GM18951 (cell line): ENCODE measurements around the gene MAGI2.

Experiments used
- POLR2A ChIP-seq: IDR thresholded peaks from 4 replicates; pipeline ENCODE4 v1.6.1; 2011; ENCODE audit warnings: mild to moderate bottlenecking; ENCODE audit not compliant: insufficient read length, insufficient read depth; ENCODE audit errors: extremely low read depth
- in situ Hi-C: fragments of 300-500 bp; cut with MboI; formaldehyde crosslinking; loops from one replicate; pipeline ENCODE4 v1.12.0; 2022; ENCODE audit warnings: low sequenced_read_pairs, mixed read lengths, inconsistent platforms; ENCODE audit not compliant: unreplicated experiment

Gene MAGI2

DNA sequence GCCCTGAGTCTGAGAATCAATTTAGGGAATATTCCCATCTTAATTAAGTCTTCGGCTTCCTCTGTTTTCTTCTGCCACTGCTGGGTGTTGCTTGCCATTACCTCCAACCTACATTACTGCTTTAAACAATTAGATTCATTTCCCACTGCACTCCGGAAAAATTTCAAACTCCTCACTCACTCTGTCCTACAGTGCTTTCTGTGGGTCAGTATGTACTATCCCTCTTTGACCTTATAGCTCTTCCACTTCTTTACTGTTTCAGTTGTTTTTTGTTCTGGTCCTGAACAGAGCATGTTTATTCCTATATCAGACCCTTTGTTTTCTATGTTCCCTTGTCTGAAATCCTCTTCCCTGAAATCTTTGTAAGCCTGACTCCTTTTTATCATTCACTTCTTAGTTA lies 160.6 kb downstream of the MAGI2 start:
- no peak for TF ChIP-seq POLR2A
- in situ Hi-C loops = no loop called here

DNA sequence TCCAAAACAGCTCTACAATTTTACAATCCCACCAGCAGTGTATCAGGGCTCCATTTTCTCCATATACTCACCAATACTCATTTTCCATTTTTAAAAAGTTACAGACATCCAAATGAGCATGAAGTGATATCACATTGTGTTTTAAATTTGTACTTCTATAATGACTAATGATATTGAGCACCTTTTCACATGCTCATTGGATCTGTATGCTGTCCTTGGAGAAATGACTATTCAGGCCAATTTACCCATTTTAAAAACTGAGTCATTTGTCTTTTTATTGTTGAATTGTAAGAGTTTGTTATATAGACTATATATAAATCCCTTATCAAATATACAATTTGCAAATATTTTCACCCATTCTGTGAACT lies 162.0 kb downstream of the MAGI2 start:
- in situ Hi-C loops = no loop called here
- TF ChIP-seq POLR2A = no peak

GRCh38 chr7:79290841-79291497 lies 162.5 kb downstream of the MAGI2 start:
- TF ChIP-seq POLR2A = no peak
- in situ Hi-C loops = no loop called here

- in situ Hi-C loops = no loop called here
- TF ChIP-seq POLR2A = no peak
Observed at GRCh38 chr7:79290398-79290797, 163.1 kb downstream of the MAGI2 start.

DNA sequence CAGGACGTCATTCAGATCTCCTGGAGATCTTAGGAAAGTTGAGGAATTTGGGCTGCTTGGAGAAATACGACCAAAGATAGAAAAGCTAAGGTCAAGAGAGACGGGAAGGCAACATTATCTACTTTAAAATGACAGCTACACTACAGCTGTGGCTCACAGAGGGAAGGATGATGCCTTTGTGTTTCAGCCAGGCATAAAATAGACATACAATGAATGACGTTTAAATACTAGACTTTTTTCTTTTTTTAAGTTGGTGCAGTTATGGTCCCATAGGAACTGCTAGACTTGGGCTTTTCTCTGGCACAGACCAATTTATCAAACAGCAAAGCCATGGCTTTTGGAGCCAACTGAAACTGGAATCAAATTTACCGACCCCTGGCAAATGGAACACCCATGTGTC lies 164.8 kb downstream of the MAGI2 start:
- in situ Hi-C loops = no loop called here
- no peak for TF ChIP-seq POLR2A

DNA sequence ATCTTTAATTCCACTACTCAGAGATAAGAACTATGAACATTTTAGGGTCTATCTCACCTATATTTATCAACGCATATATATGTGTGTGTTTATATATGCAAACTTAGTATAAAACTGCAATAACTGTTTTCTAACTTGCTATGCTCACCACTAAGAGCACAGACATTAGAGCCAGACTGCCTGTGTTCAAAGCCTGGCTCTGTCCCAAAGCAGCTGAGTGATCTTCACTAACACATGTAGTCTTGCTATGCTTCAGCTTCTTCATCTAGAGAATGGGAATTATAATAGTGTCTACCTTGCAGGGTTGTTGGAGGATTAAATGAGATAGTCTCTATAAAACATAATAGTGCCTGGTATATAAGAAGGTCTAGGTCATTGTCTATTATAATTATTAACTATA lies 165.5 kb downstream of the MAGI2 start:
- in situ Hi-C loops = no loop called here
- no peak for TF ChIP-seq POLR2A

GRCh38 chr7:79286181-79286580 lies 167.3 kb downstream of the MAGI2 start:
- in situ Hi-C loops = no loop called here
- TF ChIP-seq POLR2A = no peak

GRCh38 chr7:79285756-79286155 lies 167.7 kb downstream of the MAGI2 start:
- in situ Hi-C loops = no loop called here
- no peak for TF ChIP-seq POLR2A

- in situ Hi-C loops = no loop called here
- no peak for TF ChIP-seq POLR2A
Observed at GRCh38 chr7:79284211-79284610, 169.3 kb downstream of the MAGI2 start.

DNA sequence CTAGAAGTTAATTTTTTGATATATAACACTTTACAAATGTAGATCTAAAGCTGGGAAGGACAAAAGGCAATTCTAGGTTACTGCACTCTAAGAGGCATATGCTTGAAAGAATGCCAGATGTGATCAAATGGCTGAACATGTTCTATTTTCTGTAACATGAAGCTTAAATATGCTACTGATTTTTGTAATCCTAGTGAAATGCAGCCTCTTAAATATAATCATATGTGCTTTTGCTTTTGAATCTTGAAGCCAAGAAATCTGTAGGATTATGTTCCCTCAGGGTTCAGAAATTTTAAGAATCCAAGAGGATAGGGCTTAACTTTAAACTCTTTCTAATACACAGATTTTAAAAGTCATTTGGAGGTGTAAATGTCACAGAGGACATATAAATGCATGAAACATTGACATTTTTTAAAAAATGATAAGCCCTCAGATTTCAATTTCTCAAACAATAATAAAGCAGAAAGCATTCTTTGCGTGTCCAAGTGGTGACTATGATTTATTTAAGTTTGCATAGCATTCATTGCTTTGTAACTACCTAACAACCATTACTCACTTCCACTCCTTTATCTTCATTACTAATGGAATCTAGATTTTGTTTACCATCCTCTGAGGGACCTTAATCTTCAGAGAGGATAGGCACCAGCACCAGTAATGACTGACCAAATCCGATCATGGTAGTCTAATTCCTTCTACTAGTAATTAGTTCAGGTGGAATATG lies 170.4 kb downstream of the MAGI2 start:
- in situ Hi-C loops = no loop called here
- TF ChIP-seq POLR2A = no peak

- TF ChIP-seq POLR2A = no peak
- in situ Hi-C loops = no loop called here
Observed at GRCh38 chr7:79282070-79282694, 171.3 kb downstream of the MAGI2 start.

- in situ Hi-C loops = no loop called here
- TF ChIP-seq POLR2A = no peak
Observed at GRCh38 chr7:79281426-79281825, 172.0 kb downstream of the MAGI2 start.

DNA sequence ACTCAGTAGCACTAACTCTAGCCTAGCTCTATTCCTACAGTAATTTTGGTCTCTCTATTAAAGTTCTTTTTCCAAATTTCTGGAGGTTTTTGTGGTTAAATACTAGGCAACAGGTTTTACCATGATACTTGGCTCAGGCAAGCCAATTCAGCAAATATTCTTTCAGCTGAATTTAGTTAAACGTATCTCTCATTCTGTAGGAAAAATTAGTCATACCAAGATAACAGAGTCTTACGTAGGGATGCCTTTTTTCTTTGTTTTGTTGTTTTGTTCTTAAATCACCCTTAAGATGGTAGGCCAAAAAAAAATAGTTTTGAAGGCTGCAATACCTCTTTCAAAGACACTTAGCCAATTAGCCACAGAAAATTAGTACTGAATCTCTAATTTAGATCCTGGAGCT lies 180.5 kb downstream of the MAGI2 start:
- TF ChIP-seq POLR2A = no peak
- in situ Hi-C loops = no loop called here
